NCI-H1436 treated with DMSO at 0.1 percent for 48 hours (cell line): ENCODE results near the gene NEU4.
"Not testable (repeated sequence)": the region's sequence is repeated elsewhere in the genome, so short reads cannot be mapped to it uniquely, and the experiment has no call there.

ENCODE experiments used
- DNase-seq: peaks from one replicate; lab custom pipeline; 2025; lab: John Stamatoyannopoulos, UW

Gene NEU4

GRCh38 chr2:241808721-241809382, at the start of gene NEU4:
Gene NEU4 (plus strand): TSS chr2:241809193. CDS start chr2:241814485, 5,292 bp downstream.
- DNase-seq, result no peak

- not testable (repeated sequence) for DNase-seq
These were observed 49.1 kb upstream of the NEU4 start for GRCh38 chr2:241759893-241760292.

- no peak for DNase-seq
These were observed 48.7 kb upstream of the NEU4 start for GRCh38 chr2:241760301-241760771.

- DNase-seq, result no peak
These were observed 46.6 kb upstream of the NEU4 start for GRCh38 chr2:241762321-241762932.

- no peak for DNase-seq
These were observed 46.0 kb upstream of the NEU4 start for GRCh38 chr2:241762933-241763369.

GRCh38 chr2:241763551-241764274, 45.3 kb upstream of the NEU4 start:
- DNase-seq, result no peak

- no peak for DNase-seq
These were observed 44.4 kb upstream of the NEU4 start for GRCh38 chr2:241764275-241765241.

- DNase-seq, result no peak
These were observed 41.3 kb upstream of the NEU4 start for GRCh38 chr2:241767464-241768250.

GRCh38 chr2:241768251-241768711, 40.7 kb upstream of the NEU4 start:
- DNase-seq, result no peak

- no peak for DNase-seq
These were observed 40.1 kb upstream of the NEU4 start for GRCh38 chr2:241768850-241769249.

- no peak for DNase-seq
These were observed 39.2 kb upstream of the NEU4 start for GRCh38 chr2:241769819-241770184.

- DNase-seq, result no peak
These were observed 38.6 kb upstream of the NEU4 start for GRCh38 chr2:241770185-241770935.

GRCh38 chr2:241770936-241771285, 38.1 kb upstream of the NEU4 start:
- no peak for DNase-seq

GRCh38 chr2:241771286-241772062, 37.5 kb upstream of the NEU4 start:
- DNase-seq, result no peak

- no peak for DNase-seq
These were observed 36.9 kb upstream of the NEU4 start for GRCh38 chr2:241772063-241772499.

GRCh38 chr2:241773511-241774418, 35.2 kb upstream of the NEU4 start:
- DNase-seq, result peak; percentile 31

GRCh38 chr2:241774419-241775222, 34.4 kb upstream of the NEU4 start:
- DNase-seq, result no peak
